HEK293 (cell line): ENCODE results near the gene DHRS7C.

Experiments
- CTCF ChIA-PET: fragments of 350-600 bp; formaldehyde crosslinking; extraction: SDS; loops from one replicate; lab custom pipeline; 2021; ENCODE audit warnings: antibody characterized with exemption; lab: Yijun Ruan, JAX
- POLR2A ChIA-PET: fragments of 300-600 bp; formaldehyde crosslinking; extraction: SDS; loops from one replicate; lab custom pipeline; 2020; ENCODE audit warnings: antibody characterized with exemption, inconsistent platforms; lab: Yijun Ruan, JAX
- H3K27ac ChIP-seq: fragments of 200-500 bp; sonication (Bioruptor generic); 2 replicates; pipeline ENCODE4 v1.5.1; 2014; ENCODE audit warnings: low read depth, low read length, control low read depth, inconsistent platforms; ENCODE audit errors: extremely low read depth
- H3K36me3 ChIP-seq, 2 experiments: fragments of 200-500 bp in 1 of 2; sonication (Bioruptor generic) in 1 of 2; 1 replicate in 1 of 2; 2 replicates in 1 of 2; pipeline ENCODE4 v1.5.1; 2014 to 2017; ENCODE audit warnings: inconsistent platforms in 2 of 2, low read length in 2 of 2; ENCODE audit not compliant: control insufficient read depth in 2 of 2, insufficient read depth in 1 of 2
- H3K4me1 ChIP-seq: fragments of 200-500 bp; sonication (Bioruptor generic); 2 replicates; pipeline ENCODE4 v1.5.1; 2014; ENCODE audit warnings: mild to moderate bottlenecking, low read length, inconsistent platforms; ENCODE audit not compliant: control insufficient read depth, insufficient read depth
- H3K4me3 ChIP-seq: 2 replicates; pipeline ENCODE4 v1.5.1; 2011; ENCODE audit warnings: low read depth, mild to moderate bottlenecking, control low read depth, low read length, moderate library complexity
- H3K9me3 ChIP-seq: fragments of 200-500 bp; sonication (Bioruptor generic); 2 replicates; pipeline ENCODE4 v1.5.1; 2014; ENCODE audit warnings: low read depth, low read length, inconsistent platforms; ENCODE audit not compliant: control insufficient read depth, insufficient read depth
- KLF1 ChIP-seq: fragments of 450-650 bp; formaldehyde crosslinking; IDR thresholded peaks from 2 replicates; pipeline ENCODE4 v1.5.1; 2016; ENCODE audit warnings: missing biosample characterization, missing genetic modification characterization
- KLF10 ChIP-seq: fragments of 450-650 bp; IDR thresholded peaks from 2 replicates; pipeline ENCODE4 v1.5.1; 2018; ENCODE audit warnings: missing biosample characterization, mild to moderate bottlenecking, missing genetic modification characterization
- KLF8 ChIP-seq: fragments of 450-650 bp; formaldehyde crosslinking; IDR thresholded peaks from 2 replicates; pipeline ENCODE4 v1.5.1; 2016; ENCODE audit warnings: missing biosample characterization, missing genetic modification characterization
- MZF1 ChIP-seq: fragments of 450-650 bp; formaldehyde crosslinking; IDR thresholded peaks from 2 replicates; pipeline ENCODE4 v1.5.1; 2017; ENCODE audit warnings: missing biosample characterization, missing genetic modification characterization, borderline replicate concordance
- SCRT2 ChIP-seq: fragments of 450-650 bp; formaldehyde crosslinking; IDR thresholded peaks from 2 replicates; pipeline ENCODE4 v1.5.1; 2016; ENCODE audit warnings: missing biosample characterization, missing genetic modification characterization
- SP7 ChIP-seq: fragments of 450-650 bp; formaldehyde crosslinking; IDR thresholded peaks from 2 replicates; pipeline ENCODE4 v1.5.1; 2016; ENCODE audit warnings: missing biosample characterization, missing genetic modification characterization
- ZNF146 ChIP-seq: fragments of 450-650 bp; formaldehyde crosslinking; IDR thresholded peaks from 2 replicates; pipeline ENCODE4 v1.5.1; 2016; ENCODE audit warnings: missing biosample characterization, missing genetic modification characterization
- ZNF155 ChIP-seq: fragments of 450-650 bp; formaldehyde crosslinking; IDR thresholded peaks from 2 replicates; pipeline ENCODE4 v1.5.1; 2016; ENCODE audit warnings: missing biosample characterization, missing genetic modification characterization
- ZNF239 ChIP-seq: fragments of 450-650 bp; formaldehyde crosslinking; IDR thresholded peaks from 2 replicates; pipeline ENCODE4 v1.5.1; 2016; ENCODE audit warnings: missing biosample characterization, missing genetic modification characterization
- ZNF24 ChIP-seq: fragments of 450-650 bp; formaldehyde crosslinking; IDR thresholded peaks from 2 replicates; pipeline ENCODE4 v1.5.1; 2016; ENCODE audit warnings: missing biosample characterization, missing genetic modification characterization
- ZNF521 ChIP-seq: fragments of 450-650 bp; formaldehyde crosslinking; IDR thresholded peaks from 2 replicates; pipeline ENCODE4 v1.5.1; 2017; ENCODE audit warnings: missing biosample characterization, mild to moderate bottlenecking, missing genetic modification characterization
- ZNF544 ChIP-seq: fragments of 450-650 bp; formaldehyde crosslinking; IDR thresholded peaks from 2 replicates; pipeline ENCODE4 v1.5.0; 2017; ENCODE audit warnings: missing biosample characterization, missing genetic modification characterization
- ZNF555 ChIP-seq: fragments of 450-650 bp; formaldehyde crosslinking; conservative IDR thresholded peaks from 2 replicates; pipeline ENCODE4 v1.5.1; 2017; ENCODE audit warnings: missing biosample characterization, mild to moderate bottlenecking, missing genetic modification characterization, inconsistent platforms
- ZNF596 ChIP-seq: fragments of 450-650 bp; IDR thresholded peaks from 2 replicates; pipeline ENCODE4 v1.5.0; 2018; ENCODE audit warnings: missing biosample characterization, mild to moderate bottlenecking, missing genetic modification characterization, moderate library complexity
- ZNF677 ChIP-seq: fragments of 450-650 bp; IDR thresholded peaks from 2 replicates; pipeline ENCODE4 v1.5.0; 2018; ENCODE audit warnings: missing biosample characterization, mild to moderate bottlenecking, missing genetic modification characterization, moderate library complexity
- ZNF747 ChIP-seq: fragments of 450-650 bp; formaldehyde crosslinking; IDR thresholded peaks from 2 replicates; pipeline ENCODE4 v1.5.1; 2016; ENCODE audit warnings: missing biosample characterization, missing genetic modification characterization
- TF ChIP-seq, protein P1 (sequence below): fragments of 450-650 bp; formaldehyde crosslinking; IDR thresholded peaks from 2 replicates; pipeline ENCODE4 v1.5.1; 2016; ENCODE audit warnings: missing biosample characterization, missing genetic modification characterization
- TF ChIP-seq, protein P2 (sequence below): fragments of 450-650 bp; formaldehyde crosslinking; IDR thresholded peaks from 2 replicates; pipeline ENCODE4 v1.5.1; 2017; ENCODE audit warnings: missing biosample characterization, missing genetic modification characterization
- TF ChIP-seq, protein P3 (sequence below): sonication (generic); formaldehyde crosslinking; IDR thresholded peaks from 2 replicates; pipeline ENCODE4 v1.8.1; 2022; ENCODE audit warnings: mild to moderate bottlenecking, moderate library complexity, missing genetic modification reagents
- TF ChIP-seq, protein P4 (sequence below): fragments of 450-650 bp; formaldehyde crosslinking; IDR thresholded peaks from 2 replicates; pipeline ENCODE4 v1.5.1; 2017; ENCODE audit warnings: missing biosample characterization, mild to moderate bottlenecking, missing genetic modification characterization, moderate library complexity
- TF ChIP-seq, protein P5 (sequence below): fragments of 450-650 bp; formaldehyde crosslinking; IDR thresholded peaks from 2 replicates; pipeline ENCODE4 v1.5.1; 2016; ENCODE audit warnings: missing biosample characterization, missing genetic modification characterization, borderline replicate concordance
- TF ChIP-seq, protein P6 (sequence below): fragments of 450-650 bp; IDR thresholded peaks from 2 replicates; pipeline ENCODE4 v1.5.1; 2018; ENCODE audit warnings: missing biosample characterization, missing genetic modification characterization

Gene DHRS7C

DNA sequence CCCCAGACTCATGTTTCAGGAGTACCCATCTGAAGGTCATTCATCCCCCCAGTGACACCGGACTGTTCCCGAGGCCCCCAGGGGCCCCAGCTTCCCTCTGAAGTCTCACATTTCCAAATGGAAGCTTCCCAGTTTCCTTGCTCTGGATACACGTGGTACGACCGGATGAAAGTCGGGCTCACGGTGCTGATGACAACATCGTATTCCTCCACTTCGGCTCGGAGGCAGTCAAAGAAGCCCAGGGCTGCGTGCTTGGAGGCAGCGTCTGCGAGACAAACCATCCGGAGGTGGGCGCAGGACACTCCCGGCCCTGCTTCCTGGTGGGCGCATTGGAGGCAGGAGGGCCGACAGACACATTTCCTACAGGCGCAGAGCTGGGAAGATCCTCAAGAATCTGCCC lies 18.7 kb downstream of the DHRS7C start:
- POLR2A ChIA-PET, result no interaction called here
- CTCF ChIA-PET, result interaction anchor here (0.6 to 1.0 kb wide), 3 partner anchors 65 to 199 kb away, joined by 3 read pairs; no protein-coding TSS in a partner anchor
- Histone ChIP-seq H3K27ac (no peak overlapping the region), H3K4me3 (no peak overlapping the region), H3K36me3 (no peaks in the 10 kb centered on the region), H3K9me3 (no peaks in the 10 kb centered on the region), H3K4me1 (no peaks in the 10 kb centered on the region)
- TF ChIP-seq ZNF555 (tag by site-specific recombination) (no peak), ZNF239 (no peak), SCRT2 (tag by site-specific recombination) (no peak), KLF10 (tag by site-specific recombination) (no peak), KLF1 (no peak)
- TF ChIP-seq, protein P1, sequence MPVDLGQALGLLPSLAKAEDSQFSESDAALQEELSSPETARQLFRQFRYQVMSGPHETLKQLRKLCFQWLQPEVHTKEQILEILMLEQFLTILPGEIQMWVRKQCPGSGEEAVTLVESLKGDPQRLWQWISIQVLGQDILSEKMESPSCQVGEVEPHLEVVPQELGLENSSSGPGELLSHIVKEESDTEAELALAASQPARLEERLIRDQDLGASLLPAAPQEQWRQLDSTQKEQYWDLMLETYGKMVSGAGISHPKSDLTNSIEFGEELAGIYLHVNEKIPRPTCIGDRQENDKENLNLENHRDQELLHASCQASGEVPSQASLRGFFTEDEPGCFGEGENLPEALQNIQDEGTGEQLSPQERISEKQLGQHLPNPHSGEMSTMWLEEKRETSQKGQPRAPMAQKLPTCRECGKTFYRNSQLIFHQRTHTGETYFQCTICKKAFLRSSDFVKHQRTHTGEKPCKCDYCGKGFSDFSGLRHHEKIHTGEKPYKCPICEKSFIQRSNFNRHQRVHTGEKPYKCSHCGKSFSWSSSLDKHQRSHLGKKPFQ, result no peak
- TF ChIP-seq, protein P2, sequence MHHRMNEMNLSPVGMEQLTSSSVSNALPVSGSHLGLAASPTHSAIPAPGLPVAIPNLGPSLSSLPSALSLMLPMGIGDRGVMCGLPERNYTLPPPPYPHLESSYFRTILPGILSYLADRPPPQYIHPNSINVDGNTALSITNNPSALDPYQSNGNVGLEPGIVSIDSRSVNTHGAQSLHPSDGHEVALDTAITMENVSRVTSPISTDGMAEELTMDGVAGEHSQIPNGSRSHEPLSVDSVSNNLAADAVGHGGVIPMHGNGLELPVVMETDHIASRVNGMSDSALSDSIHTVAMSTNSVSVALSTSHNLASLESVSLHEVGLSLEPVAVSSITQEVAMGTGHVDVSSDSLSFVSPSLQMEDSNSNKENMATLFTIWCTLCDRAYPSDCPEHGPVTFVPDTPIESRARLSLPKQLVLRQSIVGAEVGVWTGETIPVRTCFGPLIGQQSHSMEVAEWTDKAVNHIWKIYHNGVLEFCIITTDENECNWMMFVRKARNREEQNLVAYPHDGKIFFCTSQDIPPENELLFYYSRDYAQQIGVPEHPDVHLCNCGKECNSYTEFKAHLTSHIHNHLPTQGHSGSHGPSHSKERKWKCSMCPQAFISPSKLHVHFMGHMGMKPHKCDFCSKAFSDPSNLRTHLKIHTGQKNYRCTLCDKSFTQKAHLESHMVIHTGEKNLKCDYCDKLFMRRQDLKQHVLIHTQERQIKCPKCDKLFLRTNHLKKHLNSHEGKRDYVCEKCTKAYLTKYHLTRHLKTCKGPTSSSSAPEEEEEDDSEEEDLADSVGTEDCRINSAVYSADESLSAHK (tag by site-specific recombination), result no peak
- TF ChIP-seq, protein P3, sequence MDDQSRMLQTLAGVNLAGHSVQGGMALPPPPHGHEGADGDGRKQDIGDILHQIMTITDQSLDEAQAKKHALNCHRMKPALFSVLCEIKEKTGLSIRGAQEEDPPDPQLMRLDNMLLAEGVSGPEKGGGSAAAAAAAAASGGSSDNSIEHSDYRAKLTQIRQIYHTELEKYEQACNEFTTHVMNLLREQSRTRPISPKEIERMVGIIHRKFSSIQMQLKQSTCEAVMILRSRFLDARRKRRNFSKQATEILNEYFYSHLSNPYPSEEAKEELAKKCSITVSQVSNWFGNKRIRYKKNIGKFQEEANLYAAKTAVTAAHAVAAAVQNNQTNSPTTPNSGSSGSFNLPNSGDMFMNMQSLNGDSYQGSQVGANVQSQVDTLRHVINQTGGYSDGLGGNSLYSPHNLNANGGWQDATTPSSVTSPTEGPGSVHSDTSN (CRISPR knock-in tag), result no peak

DNA sequence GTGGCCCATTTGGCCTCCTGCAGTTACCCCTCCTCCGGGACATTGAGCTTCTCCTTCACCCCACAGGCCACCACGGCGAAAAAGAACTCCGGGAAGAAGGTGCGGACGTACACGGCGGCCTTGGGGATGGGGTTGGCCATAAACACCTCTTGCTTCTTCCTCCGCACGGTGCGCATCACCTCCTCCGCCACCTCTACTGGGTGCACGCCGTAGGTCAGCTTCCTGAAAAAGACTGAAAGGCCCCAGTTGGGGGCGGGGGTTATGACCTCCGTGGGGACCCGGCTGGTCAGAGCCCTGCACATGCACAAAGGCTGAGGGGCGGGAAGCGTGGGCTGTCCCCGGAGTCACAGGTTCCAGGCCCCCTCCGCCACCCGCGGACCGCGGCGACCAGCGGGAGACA lies 19.9 kb downstream of the DHRS7C start:
- H3K4me1 ChIP-seq, result no peaks in the 10 kb centered on the region
- H3K27ac ChIP-seq, result no peak overlapping the region
- H3K9me3 ChIP-seq, result no peaks in the 10 kb centered on the region
- no peaks in the 10 kb centered on the region for H3K36me3 ChIP-seq
- no peak overlapping the region for H3K4me3 ChIP-seq
- POLR2A ChIA-PET, result no interaction called here
- TF ChIP-seq, protein P4, sequence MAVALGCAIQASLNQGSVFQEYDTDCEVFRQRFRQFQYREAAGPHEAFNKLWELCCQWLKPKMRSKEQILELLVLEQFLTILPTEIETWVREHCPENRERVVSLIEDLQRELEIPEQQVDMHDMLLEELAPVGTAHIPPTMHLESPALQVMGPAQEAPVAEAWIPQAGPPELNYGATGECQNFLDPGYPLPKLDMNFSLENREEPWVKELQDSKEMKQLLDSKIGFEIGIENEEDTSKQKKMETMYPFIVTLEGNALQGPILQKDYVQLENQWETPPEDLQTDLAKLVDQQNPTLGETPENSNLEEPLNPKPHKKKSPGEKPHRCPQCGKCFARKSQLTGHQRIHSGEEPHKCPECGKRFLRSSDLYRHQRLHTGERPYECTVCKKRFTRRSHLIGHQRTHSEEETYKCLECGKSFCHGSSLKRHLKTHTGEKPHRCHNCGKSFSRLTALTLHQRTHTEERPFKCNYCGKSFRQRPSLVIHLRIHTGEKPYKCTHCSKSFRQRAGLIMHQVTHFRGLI, result no peak
- TF ChIP-seq ZNF146 (tag by site-specific recombination) (no peak), ZNF155 (tag by site-specific recombination) (no peak), ZNF521 (tag by site-specific recombination) (no peak), ZNF24 (tag by site-specific recombination) (no peak), ZNF544 (tag by site-specific recombination) (no peak), ZNF677 (tag by site-specific recombination) (no peak), MZF1 (tag by site-specific recombination) (no peak), ZNF747 (tag by site-specific recombination) (no peak), SP7 (no peak), ZNF596 (tag by site-specific recombination) (no peak), KLF8 (tag by site-specific recombination) (no peak)
- TF ChIP-seq, protein P5, sequence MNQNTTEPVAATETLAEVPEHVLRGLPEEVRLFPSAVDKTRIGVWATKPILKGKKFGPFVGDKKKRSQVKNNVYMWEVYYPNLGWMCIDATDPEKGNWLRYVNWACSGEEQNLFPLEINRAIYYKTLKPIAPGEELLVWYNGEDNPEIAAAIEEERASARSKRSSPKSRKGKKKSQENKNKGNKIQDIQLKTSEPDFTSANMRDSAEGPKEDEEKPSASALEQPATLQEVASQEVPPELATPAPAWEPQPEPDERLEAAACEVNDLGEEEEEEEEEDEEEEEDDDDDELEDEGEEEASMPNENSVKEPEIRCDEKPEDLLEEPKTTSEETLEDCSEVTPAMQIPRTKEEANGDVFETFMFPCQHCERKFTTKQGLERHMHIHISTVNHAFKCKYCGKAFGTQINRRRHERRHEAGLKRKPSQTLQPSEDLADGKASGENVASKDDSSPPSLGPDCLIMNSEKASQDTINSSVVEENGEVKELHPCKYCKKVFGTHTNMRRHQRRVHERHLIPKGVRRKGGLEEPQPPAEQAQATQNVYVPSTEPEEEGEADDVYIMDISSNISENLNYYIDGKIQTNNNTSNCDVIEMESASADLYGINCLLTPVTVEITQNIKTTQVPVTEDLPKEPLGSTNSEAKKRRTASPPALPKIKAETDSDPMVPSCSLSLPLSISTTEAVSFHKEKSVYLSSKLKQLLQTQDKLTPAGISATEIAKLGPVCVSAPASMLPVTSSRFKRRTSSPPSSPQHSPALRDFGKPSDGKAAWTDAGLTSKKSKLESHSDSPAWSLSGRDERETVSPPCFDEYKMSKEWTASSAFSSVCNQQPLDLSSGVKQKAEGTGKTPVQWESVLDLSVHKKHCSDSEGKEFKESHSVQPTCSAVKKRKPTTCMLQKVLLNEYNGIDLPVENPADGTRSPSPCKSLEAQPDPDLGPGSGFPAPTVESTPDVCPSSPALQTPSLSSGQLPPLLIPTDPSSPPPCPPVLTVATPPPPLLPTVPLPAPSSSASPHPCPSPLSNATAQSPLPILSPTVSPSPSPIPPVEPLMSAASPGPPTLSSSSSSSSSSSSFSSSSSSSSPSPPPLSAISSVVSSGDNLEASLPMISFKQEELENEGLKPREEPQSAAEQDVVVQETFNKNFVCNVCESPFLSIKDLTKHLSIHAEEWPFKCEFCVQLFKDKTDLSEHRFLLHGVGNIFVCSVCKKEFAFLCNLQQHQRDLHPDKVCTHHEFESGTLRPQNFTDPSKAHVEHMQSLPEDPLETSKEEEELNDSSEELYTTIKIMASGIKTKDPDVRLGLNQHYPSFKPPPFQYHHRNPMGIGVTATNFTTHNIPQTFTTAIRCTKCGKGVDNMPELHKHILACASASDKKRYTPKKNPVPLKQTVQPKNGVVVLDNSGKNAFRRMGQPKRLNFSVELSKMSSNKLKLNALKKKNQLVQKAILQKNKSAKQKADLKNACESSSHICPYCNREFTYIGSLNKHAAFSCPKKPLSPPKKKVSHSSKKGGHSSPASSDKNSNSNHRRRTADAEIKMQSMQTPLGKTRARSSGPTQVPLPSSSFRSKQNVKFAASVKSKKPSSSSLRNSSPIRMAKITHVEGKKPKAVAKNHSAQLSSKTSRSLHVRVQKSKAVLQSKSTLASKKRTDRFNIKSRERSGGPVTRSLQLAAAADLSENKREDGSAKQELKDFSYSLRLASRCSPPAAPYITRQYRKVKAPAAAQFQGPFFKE (tag by site-specific recombination), result no peak
- TF ChIP-seq, protein P6, sequence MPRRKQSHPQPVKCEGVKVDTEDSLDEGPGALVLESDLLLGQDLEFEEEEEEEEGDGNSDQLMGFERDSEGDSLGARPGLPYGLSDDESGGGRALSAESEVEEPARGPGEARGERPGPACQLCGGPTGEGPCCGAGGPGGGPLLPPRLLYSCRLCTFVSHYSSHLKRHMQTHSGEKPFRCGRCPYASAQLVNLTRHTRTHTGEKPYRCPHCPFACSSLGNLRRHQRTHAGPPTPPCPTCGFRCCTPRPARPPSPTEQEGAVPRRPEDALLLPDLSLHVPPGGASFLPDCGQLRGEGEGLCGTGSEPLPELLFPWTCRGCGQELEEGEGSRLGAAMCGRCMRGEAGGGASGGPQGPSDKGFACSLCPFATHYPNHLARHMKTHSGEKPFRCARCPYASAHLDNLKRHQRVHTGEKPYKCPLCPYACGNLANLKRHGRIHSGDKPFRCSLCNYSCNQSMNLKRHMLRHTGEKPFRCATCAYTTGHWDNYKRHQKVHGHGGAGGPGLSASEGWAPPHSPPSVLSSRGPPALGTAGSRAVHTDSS (tag by site-specific recombination), result no peak
- CTCF ChIA-PET, result interaction anchor here (0.8 kb wide), 2 partner anchors 43 to 218 kb away, joined by 3 to 4 read pairs; no protein-coding TSS in a partner anchor
